Measurements from ENCODE around the gene BAZ2B.
A peak's percentile ranks its signal among the peaks of the same experiment; 100 is the strongest.
"Not testable (repeated sequence)": the region's sequence is repeated elsewhere in the genome, so short reads cannot be mapped to it uniquely, and the experiment has no call there.

The BAZ2B gene

GRCh38 chr2:159616286-159616701 lies at the start of gene BAZ2B:
BAZ2B (minus strand) TSS chr2:159616548; CDS start chr2:159478719, 137,829 bp downstream.
- no peak for ATAC-seq

GRCh38 chr2:159661286-159661685 lies 44.9 kb upstream of the BAZ2B start:
- no peak for ATAC-seq

- no peak for ATAC-seq
Measured at GRCh38 chr2:159658881-159659873, 42.8 kb upstream of the BAZ2B start.

- ATAC-seq, result no peak
Measured at GRCh38 chr2:159653962-159654361, 37.6 kb upstream of the BAZ2B start.

GRCh38 chr2:159651884-159652283 lies 35.5 kb upstream of the BAZ2B start:
- no peak for ATAC-seq

GRCh38 chr2:159650574-159650973 lies 34.2 kb upstream of the BAZ2B start:
- ATAC-seq, result no peak

- ATAC-seq, result no peak
Measured at GRCh38 chr2:159648643-159649042, 32.3 kb upstream of the BAZ2B start.

GRCh38 chr2:159647667-159648066 lies 31.3 kb upstream of the BAZ2B start:
- no peak for ATAC-seq

- ATAC-seq, result no peak
Measured at GRCh38 chr2:159640176-159640575, 23.8 kb upstream of the BAZ2B start.

- ATAC-seq, result no peak
Measured at GRCh38 chr2:159639712-159640111, 23.4 kb upstream of the BAZ2B start.

GRCh38 chr2:159639071-159639470 lies 22.7 kb upstream of the BAZ2B start:
- ATAC-seq, result no peak

GRCh38 chr2:159637988-159638501 lies 21.7 kb upstream of the BAZ2B start:
- no peak for ATAC-seq

- no peak for ATAC-seq
Measured at GRCh38 chr2:159637240-159637639, 20.9 kb upstream of the BAZ2B start.

- ATAC-seq, result no peak
Measured at GRCh38 chr2:159635006-159635789, 18.9 kb upstream of the BAZ2B start.

- ATAC-seq, result no peak
Measured at GRCh38 chr2:159633219-159633618, 16.9 kb upstream of the BAZ2B start.

- not testable (repeated sequence) for ATAC-seq
Measured at GRCh38 chr2:159625628-159626027, 9.3 kb upstream of the BAZ2B start.

- ATAC-seq, result no peak
Measured at GRCh38 chr2:159623436-159623835, 7.1 kb upstream of the BAZ2B start.

GRCh38 chr2:159622966-159623365 lies 6.6 kb upstream of the BAZ2B start:
- ATAC-seq, result no peak

GRCh38 chr2:159620796-159621195 lies 4.4 kb upstream of the BAZ2B start:
- no peak for ATAC-seq

- ATAC-seq, result no peak
Measured at GRCh38 chr2:159617646-159618045, 1.3 kb upstream of the BAZ2B start.

GRCh38 chr2:159617100-159617499 lies 752 bp upstream of the BAZ2B start:
- no peak for ATAC-seq

GRCh38 chr2:159615367-159616285 lies 722 bp downstream of the BAZ2B start:
- peak; percentile 53 to 57 for ATAC-seq

Data from activated CD4-positive, CD25-positive, alpha-beta regulatory T cell treated with anti-CD3 and anti-CD28 coated beads, Interleukin-2, amount 50 U/mL, for 24 hours (primary cell).